ENCODE measurements around the gene RAB40C.
A peak's percentile ranks its signal among the peaks of the same experiment; 100 is the strongest.

RAB40C gene

DNA sequence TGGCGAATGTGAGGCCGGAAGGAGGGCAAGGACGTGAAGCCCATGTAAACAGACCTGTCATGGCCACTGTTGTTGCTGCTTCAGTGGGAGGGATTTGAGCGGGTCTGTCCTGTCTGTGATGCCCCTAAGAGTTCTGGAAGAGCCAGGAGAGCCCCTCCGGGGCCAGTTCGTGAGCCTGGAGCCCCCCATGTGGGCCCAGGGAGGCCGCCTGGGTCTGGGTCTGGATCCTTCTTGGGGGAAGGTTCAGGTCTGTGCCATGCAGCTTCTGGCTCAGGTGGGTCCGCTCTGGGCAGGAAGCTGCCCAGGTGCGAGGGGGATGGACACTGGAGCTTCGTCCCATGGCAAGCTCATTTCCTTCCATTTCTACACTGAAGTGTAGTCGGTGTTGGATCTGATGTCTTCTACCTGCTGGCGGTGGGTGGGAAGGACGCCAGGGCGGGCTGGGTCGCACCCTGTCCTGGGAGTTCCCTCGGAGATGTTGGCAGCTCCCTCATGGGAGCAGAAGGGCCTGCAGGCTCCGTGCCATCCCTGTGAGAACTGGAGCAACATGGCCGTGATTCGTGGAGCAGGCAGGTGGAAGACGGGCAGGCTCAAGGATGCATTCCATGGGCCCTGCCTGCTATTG is 29.7 kb downstream of the RAB40C start:
- DNase-seq = no peak

DNA sequence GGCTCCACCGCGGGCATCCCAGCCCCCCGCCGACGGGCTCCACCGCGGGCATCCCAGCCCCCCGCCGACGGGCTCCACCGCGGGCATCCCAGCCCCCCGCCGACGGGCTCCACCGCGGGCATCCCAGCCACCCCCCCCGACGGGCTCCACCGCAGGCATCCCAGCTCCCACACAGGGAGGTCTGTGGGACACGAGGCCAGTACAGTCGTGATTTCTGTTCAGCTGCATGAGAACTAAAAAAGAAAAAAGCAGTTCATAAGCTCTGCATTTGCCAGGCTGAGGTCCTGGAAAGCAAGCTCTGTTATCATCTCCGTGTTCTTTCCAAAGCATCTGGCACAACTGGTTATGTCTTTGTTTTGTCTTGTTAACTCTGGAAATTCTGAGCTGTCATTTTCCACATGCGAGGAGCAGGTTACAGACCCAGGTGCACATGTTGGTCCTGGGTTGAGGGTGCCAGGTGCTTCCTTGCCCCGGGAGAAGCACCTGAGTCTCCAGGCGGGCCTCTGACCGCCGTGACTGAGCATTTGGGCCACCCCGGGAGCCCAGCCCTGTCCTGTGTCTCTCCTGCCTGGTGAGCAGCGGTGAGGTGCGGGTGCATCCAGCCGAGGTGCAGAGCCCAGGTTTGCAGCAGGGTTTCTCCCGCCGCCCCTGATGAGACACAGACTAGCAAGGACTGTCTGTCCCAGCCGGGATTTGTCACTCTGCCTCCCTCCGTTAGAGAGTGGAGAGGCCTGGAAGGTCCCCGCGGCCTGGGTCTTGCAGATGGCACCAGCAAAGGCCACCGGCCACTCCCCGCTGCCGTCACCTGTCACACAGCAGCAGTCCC is 31.0 kb downstream of the RAB40C start:
- no peak for DNase-seq

DNA sequence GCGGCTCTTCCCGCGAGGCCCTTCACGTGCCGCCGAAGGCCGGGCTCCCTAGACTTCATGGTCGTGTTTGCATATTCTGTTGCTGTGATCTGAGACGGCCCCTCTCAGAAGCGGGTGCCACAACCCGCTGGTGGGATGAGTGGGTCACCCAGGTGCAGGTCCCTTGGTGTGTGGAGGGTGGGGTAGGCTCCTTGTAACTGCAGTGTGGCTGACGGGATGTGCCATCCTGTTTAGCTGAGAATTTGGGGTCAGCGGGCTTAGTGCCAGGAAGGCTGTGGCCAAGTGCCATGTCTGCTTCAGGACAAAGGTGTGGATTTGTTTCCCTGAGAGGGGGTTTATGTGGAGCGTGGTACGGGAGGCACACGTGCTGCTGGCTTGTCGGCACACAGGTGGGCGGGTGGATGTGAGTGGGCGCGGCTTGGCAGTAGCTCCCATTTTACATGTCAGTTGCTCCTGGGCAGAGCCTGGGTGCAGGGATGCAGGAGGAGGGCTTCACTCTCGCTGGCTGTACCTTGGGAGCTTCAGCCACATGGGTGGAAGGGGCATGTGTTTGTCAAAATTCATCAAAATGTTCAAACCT is 31.8 kb downstream of the RAB40C start:
- no peak for DNase-seq

DNA sequence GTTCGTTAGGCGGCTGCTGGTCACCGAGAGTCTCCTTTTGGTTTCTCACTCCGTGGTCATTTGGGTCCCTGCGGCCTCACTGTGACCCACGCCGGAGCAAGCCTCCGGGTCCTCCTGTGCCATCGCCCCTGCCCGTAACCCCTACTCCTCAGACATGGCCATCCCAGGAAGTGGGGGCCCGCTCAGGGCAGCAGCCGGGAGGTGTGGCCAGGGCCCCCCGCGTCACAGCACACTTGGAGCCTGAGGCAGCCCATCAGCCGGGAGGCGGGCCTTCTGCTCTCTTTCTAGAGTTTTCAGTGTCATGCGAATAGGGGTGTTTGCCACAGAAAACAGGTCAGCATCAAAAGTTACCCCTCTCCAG is 33.0 kb downstream of the RAB40C start:
- no peak for DNase-seq

DNA sequence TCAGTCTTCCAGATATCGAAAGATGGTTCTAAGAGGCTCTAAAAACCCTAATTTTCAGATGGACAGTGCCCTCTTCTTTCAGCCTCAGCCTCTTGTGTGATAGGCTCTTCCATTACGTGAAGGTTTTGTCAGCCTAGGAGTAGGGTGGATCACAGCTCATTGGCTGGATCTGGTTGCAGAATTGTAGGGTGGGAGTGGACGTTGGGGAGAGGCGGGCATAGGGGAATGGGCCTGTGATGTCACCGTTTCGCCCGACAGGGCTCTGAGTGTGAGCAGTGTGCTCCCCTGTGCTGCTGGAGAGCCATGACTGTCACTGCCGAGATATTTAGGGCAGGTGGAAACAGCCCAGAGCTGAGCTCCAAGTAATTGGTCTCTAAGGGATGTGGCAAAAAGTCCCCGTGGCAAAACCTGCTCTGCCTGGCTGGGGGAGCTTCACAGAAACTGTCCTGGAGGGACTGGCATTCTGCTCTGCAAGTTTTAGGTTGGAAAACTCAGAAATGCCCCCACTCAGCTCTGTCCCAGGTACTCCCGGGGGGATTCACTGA is 34.7 kb downstream of the RAB40C start:
- DNase-seq = no peak

DNA sequence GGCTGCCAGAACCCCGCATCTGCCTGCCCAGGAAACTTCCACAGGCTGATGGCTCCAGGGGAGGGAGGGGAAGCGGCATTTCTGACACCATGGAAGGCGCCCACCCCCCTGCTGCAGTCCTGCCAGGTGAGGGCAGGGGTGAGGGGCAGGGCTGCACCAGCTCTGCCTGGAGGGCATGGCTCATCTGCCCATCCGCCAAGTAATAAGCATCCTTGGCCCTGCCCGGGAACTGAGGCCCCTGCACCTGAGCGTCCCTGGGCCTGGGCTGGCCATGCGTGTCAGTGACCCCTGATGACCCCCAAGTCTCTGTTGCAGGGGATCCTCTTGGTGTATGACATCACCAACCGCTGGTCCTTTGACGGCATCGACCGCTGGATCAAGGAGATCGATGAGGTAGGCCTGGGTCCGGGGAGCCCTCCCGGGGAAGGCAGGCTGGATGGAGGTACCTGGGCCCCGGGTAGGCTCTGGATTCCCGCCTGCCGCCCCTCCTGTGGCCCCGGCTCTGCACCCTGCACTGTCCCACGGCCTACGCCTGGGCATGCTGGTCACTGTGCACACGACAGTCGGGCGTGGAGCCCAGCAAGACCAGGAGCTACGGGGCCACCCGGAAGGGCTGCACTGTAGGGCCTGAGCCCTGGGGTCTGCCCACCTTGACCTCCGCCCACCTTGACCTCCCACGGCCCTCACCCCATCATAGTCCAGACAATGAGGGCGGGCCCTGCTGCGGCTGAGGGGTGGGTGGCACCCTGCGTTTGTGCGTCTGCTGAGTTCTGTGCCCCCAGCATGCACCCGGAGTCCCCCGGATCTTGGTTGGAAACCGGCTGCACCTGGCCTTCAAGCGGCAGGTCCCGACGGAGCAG is 35.5 kb downstream of the RAB40C start:
- DNase-seq = no peak

DNA sequence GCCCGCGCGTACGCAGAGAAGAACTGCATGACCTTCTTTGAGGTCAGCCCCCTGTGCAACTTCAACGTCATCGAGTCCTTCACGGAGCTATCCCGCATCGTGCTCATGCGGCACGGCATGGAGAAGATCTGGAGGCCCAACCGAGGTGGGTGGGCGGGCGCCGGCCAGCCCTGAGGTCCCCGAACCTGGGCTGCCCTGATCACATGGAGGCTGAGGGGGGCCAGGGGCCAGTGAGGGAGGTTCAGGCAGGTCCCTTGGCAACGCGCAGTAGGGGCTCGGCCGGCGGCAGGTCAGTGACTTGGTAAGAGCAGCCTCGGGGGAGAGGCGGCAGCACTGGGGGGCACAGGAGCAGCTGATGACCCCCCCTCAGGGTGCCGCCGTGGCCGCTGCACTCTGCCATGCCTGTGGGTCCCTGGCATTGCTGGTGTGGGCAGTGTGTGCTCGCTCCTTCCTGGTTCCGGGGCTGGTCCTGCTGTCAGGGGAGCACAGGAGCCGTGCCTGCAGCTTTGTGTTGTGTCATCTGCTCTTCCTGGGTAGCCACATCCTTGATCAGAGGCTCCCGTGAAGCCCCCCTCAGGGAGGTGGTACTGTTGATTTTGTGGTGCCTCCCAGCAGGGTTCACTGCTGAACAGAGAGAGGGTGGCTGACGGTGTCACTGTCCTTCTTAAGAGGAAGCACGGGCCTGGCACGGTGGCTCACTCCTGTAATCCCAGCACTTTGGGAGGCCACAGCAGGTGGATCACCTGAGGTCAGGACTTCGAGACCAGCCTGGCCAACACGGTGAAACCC is 36.3 kb downstream of the RAB40C start:
- no peak for DNase-seq

DNA sequence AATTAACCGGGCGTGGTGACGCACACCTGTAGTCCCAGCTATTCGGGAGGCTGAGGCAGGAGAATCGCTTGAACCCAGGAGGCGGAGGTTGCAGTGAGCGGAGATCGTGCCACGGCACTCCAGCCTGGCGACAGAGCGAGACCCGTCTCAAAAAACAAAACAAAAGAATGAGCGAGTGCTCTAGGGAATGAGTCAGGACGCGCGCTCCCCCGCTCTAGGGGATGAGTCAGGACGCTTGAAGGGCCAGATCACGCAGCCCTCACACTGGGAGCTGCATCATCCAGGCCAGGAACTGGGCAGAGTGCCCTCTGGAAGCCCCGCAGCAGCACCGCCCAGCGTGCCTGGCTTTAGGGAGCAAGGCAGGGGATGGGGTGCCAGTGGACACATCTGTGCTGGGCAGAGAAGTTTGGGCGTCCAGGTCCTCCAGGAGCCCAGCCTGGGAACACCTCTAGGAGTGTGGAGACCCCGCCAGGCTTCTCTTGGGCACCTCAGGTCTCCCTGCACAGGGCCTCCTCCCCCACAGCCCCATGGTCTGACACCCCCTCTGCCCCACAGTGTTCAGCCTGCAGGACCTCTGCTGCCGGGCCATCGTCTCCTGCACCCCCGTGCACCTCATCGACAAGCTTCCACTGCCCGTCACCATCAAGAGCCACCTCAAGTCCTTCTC is 37.1 kb downstream of the RAB40C start:
- DNase-seq = peak; percentile 43 to 62 (median 50)

DNA sequence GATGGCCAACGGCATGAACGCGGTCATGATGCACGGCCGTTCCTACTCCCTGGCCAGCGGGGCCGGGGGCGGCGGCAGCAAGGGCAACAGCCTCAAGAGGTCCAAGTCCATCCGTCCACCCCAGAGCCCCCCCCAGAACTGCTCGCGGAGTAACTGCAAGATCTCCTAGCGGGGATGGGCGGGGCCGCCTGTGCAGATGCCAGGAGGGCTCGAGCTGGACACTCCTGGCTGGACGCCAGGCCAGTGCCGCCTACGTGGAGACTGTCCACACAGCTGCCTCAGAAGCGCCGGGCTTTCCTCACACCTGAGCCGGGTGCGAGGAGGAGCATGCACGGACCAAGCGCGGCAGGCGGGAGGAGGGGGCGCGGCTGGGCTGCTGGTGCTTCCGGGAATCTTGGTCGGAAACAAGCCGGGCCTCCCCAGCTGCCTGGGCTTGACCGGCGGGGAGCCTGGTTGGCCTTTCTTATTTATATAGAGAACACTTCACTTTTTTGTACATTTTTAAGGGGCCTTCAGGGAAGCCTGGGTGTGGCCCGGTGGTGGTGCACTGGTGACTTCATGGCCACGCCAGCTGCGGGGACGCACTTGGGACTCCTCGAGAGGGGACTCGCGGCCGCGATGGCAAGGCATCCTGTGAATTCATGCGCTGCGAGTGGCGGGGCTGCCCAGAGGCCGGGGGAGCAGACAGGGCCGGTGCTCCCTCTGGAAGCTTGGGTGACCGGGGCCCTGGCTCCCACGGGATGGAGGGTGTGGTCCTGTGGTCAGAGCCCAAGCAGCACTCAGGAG is 37.8 kb downstream of the RAB40C start:
- DNase-seq = no peak

DNA sequence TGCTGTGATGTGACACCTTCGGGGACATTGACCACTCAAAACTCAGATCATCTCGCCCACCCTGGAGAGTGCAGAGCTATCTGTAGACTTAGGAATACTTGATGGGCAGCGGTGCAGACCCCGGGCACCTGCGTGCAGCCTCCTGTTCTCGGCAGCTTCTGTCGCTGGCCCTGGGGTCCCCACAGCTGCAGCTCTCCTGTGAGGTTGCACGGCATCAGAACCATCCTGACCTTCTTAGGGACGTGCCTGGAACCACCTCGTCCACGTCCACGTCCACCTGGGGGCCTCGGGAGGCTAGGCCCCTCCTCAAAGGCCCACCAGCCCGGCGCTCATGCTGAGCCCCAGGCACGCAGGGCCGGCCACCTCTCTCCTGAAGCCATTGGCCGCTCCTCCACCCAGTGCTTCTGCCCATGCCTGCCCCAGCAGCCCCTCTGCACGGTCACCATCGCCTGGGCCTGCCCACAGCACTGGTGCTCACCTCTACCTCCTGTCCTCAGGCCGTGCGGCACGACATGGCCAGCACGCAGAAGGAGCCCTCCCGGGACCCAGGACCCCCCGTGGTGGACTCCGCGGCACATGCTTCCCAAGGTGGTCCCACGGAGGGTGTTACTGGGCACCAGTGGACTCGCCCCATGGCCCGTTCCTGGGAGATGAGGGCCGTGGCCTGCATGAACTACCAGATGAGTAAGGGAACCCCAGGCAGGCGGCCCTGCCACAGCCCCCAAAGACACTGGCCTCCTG is 38.6 kb downstream of the RAB40C start:
- no peak for DNase-seq

DNA sequence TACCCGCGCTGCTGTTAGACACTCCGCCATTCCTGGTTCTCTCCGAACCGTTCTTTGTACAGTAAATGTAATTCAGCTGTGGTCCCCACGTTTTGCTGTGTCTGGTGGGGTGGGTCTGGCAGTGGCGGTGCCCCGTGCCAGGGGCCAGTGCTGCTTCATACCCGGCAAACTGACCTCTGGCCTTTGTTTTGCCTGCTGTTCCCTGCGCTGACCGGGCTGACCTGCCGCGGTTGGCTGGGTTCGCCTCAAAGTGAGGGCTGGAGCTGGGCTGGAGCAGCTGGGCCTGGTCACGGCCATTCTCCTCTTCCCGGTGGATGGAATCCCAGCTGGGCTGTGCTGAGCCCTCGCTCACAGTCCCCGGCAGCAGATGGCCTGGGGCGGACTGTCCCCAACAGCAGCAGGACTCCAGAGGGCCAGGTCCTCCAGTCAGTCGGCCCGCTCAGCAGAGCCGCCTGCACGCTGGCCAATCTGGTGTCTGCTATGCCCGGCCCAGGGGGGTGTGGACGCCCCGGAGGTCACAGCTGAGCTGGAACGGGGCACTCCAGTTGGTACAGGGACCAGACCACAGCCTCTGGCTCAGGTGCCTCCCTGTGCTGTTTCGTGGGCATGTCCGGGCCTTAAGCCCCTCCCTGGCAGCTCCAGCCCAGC is 39.4 kb downstream of the RAB40C start:
- DNase-seq = no peak

DNA sequence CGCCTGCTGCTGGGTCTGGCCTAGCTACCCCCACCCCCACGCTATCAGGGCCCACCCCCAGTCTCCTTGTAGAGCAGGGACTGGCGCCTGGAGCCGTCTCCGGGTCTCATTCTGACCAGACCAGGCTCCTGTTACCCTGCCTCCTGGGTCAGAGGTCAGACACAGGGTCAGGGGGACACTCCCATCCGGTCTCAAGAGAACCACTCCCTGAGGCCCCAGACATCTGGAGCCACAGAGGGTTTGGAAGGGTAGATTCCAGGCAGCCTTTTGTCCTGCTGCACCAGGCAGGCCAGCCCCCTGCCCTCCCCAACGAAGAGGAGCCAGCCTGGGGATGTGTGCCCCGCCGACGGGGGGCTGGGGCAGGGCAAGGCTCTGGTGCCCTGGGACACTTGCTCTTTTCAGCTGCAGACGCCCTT is 40.0 kb downstream of the RAB40C start:
- DNase-seq = no peak

DNA sequence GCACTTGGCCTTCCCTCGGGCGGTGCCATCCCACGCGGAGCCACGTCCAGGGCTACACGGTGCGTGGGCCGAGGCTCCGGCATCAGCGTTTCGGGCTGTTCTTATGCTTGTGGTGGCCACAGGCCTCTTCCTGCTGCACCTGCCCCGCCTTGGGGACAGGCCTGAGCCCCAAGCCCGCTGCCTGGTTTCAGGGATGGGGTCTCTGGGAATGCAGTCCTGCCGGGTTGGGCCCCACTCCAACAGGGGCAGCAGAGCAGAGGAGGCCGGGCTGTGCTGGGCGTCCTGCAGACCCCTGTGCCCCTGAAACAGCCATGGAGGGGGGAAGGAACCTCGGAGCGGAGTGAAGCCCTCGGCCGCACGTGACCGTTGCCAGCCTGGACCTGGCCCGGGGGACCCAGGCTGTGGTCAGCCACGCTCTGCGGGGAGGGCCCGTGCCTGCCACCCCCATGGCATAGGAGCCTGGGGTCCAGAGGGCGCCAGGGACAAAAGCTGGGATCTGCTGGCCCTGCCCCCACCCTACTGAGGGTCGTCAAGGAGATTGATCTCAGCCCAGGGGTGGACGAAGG is 40.5 kb downstream of the RAB40C start:
- peak in 2 of 3 donors; percentile 18 to 31 for DNase-seq

DNA sequence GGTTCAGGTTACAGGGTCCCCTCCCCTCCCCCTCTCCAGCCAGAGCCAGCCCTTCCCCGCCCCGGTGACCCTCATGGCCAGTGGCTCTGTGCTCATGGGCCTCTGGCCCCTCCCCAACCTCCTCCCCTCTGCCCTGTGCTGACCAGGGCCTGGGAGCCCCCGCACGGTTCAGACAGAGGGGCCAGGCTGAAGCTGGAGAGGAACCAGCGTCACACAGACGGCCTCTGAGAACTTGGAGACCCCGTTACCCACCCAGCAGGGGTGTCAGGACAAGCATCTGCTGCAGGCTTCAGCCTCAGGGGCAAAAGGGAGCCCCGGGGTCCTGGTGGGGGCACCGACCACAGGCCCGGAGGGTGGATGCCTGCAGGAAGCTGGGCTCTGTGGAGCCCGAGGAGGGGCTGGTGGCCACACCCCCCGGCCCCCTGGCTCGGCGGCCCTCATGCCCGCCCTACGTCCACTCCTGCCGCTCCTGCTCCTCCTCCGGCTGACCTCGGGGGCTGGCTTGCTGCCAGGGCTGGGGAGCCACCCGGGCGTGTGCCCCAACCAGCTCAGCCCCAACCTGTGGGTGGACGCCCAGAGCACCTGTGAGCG is 41.0 kb downstream of the RAB40C start, which contains the start of gene WFIKKN1:
Gene WFIKKN1, plus strand, starts transcription at position 171 of the 591 bp plus-strand sequence. Its CDS starts 269 bp downstream, at position 440.
- peak in 1 of 3 donors; percentile 20 for DNase-seq

DNA sequence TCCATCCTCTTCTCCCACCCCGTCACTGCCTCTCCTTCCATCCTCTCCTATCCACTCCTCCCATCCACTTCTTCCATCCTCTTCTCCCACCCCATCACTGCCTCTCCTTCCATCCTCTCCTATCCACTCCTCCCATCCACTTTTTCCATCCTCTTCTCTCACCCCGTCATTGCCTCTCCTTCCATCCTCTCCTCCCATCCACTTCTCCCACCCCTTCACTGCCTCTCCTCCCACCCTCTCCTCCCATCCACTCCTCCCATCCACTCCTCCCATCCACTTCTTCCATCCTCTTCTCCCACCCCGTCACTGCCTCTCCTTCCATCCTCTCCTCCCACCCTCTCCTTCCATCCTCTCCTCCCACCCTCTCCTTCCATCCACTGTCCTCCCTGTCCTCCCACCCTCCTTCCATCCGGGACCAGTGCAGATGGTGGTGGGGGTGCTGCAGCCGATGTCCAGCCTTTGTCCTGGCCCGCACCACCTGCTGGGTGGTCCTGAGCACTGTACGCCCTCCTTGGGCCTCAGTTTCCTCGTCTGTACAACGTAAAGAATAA is 42.0 kb downstream of the RAB40C start:
- DNase-seq = no peak

DNA sequence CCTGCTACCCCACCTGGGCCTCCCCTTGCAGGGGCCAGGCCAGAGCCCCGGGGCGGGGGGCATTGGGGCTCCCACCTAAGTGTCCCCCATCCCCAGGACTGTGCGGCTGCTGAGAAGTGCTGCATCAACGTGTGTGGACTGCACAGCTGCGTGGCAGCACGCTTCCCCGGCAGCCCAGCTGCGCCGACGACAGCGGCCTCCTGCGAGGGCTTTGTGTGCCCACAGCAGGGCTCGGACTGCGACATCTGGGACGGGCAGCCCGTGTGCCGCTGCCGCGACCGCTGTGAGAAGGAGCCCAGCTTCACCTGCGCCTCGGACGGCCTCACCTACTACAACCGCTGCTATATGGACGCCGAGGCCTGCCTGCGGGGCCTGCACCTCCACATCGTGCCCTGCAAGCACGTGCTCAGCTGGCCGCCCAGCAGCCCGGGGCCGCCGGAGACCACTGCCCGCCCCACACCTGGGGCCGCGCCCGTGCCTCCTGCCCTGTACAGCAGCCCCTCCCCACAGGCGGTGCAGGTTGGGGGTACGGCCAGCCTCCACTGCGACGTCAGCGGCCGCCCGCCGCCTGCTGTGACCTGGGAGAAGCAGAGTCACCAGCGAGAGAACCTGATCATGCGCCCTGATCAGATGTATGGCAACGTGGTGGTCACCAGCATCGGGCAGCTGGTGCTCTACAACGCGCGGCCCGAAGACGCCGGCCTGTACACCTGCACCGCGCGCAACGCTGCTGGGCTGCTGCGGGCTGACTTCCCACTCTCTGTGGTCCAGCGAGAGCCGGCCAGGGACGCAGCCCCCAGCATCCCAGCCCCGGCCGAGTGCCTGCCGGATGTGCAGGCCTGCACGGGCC is 42.8 kb downstream of the RAB40C start:
- DNase-seq = no peak
